ENCODE results near the gene RTN4RL2. TPM values are rescaled to one million over a fixed set of nuclear protein-coding genes. Genes with fewer than 3 reads are reported as not detected.

RTN4RL2 gene
- total and polyA plus RNA-seq, 2 donors (not counting 3 experiments of a cell fraction or from before 2014, with no cell fraction given), result 0.35 to 1.3 TPM

GRCh38 chr11:57430952-57431351 lies 29.4 kb upstream of the RTN4RL2 start:
- ChIA-PET POLR2A (no interaction called here), CTCF (interaction anchor here (0.5 to 1.9 kb wide), 10 partner anchors 9 to 85 kb away, joined by 3 to 9 read pairs (median 4); partner anchors contain the start of gene RTN4RL2)
- no TSS peak for BruUV-seq (replicated peaks)
- H3K9me1 ChIP-seq (replicated peaks; ENCODE audit: control insufficient read depth, extremely low read depth, insufficient read depth, low read length), result no peaks in the 10 kb centered on the region
- intact Hi-C loops (cut with micrococcal nuclease), result no loop called here
- H2AFZ ChIP-seq (ENCODE audit: low read depth, low read length), result no peak overlapping the region
- DNase-seq (ENCODE audit: low read depth, low spot score) (no peak), FAIRE-seq (no peak)
- dilution Hi-C loops (cut with MboI; ENCODE audit: extremely low pct_ligation_motif_present, low sequenced_read_pairs), result no loop called here
- H3K4me2 ChIP-seq (ENCODE audit: insufficient read depth, low read length), result no peak overlapping the region
- no peak overlapping the region for H3K27ac ChIP-seq (ENCODE audit: insufficient read depth, low read depth, low read length)
- peaks cover 4 to 9% of the 10 kb centered on the region in 2 experiments for H3K27me3 ChIP-seq (ENCODE audit: control insufficient read depth in 2 of 2, insufficient read depth in 2 of 2, low read length in 2 of 2)
- H3K9ac ChIP-seq (replicated peaks; ENCODE audit: extremely low read depth, insufficient read depth, low read length), result no peak overlapping the region
- peaks cover 7% of the 10 kb centered on the region for H3K79me2 ChIP-seq (ENCODE audit: control insufficient read depth, insufficient read depth, low read length)
- H3K36me3 ChIP-seq (ENCODE audit: control insufficient read depth in 2 of 2, extremely low read depth in 1 of 2, insufficient read depth in 2 of 2, low read length in 2 of 2), result no peaks in the 10 kb centered on the region
- H3K4me3 ChIP-seq (replicated peaks in 1 of 3; ENCODE audit: insufficient read depth in 1 of 3, low read depth in 1 of 3, low read length in 3 of 3), result no peak overlapping the region
- no peaks in the 10 kb centered on the region for H4K20me1 ChIP-seq (replicated peaks; ENCODE audit: control insufficient read depth, extremely low read depth, insufficient read depth, low read length)
- H3K9me3 ChIP-seq (replicated peaks; ENCODE audit: control insufficient read depth, insufficient read depth, low read length), result no peaks in the 10 kb centered on the region
- TF ChIP-seq MYC (IDR thresholded peaks at IDR 0.05; ENCODE audit: low read depth, low read length) (no peak), POLR2A (IDR thresholded peaks at IDR 0.05; ENCODE audit: low read depth, low read length) (no peak), CTCF (IDR thresholded peaks at IDR 0.05; ENCODE audit: extremely low read depth in 1 of 2, insufficient read depth in 1 of 2, low read depth in 1 of 2, low read length in 2 of 2) (no peak), MAX (IDR thresholded peaks at IDR 0.05; ENCODE audit: insufficient read depth, insufficient read length) (no peak), FOS (IDR thresholded peaks at IDR 0.05; ENCODE audit: borderline replicate concordance, insufficient read depth, low read length) (no peak), GATA2 (IDR thresholded peaks at IDR 0.05; ENCODE audit: insufficient read depth, insufficient read length, low read depth, low read length) (no peak), JUN (IDR thresholded peaks at IDR 0.05; ENCODE audit: borderline replicate concordance, insufficient read depth, insufficient read length, low read depth) (no peak), EZH2 (IDR thresholded peaks at IDR 0.05; ENCODE audit: borderline replicate concordance, low read depth, low read length, severe bottlenecking) (no peak), POLR2AphosphoS5 (IDR thresholded peaks at IDR 0.05; ENCODE audit: insufficient read depth, low read depth, low read length) (no peak)
- peaks cover 12% of the 10 kb centered on the region for H3K4me1 ChIP-seq (ENCODE audit: control insufficient read depth, extremely low read depth, insufficient read depth, low read length)

All from endothelial cell of umbilical vein (primary cell).